ENCODE results near the gene ARHGAP32. TPM values are rescaled to one million over a fixed set of nuclear protein-coding genes. Genes with fewer than 3 reads are reported as not detected.

ARHGAP32 gene
- polyA plus RNA-seq (2012; ENCODE audit: insufficient read depth, insufficient read length, low read depth) = 0.54 TPM

DNA sequence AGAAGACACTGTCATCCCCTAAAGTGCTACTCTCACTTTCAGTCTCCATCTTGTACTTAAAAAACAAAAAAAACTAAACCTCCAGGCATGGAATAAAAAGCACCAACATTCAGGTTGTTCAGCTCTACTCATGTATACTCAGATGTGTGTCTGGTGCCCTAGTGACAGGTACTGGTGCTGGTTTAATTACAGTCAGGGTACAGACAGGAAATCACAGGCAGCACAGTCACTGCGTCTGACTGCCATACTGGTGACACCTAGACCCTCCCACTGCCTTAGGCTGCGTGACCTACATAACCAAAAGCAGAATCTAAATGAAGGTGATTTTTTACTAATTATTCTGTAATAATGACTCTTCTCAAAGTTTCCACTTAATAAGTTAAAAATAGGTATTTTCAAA, at the start of gene ARHGAP32:
TSS of gene ARHGAP32 (minus strand) at position 176 of the 400 bp plus-strand sequence. CDS start at position 49, 127 bp downstream.
- TF ChIP-seq, protein P1, sequence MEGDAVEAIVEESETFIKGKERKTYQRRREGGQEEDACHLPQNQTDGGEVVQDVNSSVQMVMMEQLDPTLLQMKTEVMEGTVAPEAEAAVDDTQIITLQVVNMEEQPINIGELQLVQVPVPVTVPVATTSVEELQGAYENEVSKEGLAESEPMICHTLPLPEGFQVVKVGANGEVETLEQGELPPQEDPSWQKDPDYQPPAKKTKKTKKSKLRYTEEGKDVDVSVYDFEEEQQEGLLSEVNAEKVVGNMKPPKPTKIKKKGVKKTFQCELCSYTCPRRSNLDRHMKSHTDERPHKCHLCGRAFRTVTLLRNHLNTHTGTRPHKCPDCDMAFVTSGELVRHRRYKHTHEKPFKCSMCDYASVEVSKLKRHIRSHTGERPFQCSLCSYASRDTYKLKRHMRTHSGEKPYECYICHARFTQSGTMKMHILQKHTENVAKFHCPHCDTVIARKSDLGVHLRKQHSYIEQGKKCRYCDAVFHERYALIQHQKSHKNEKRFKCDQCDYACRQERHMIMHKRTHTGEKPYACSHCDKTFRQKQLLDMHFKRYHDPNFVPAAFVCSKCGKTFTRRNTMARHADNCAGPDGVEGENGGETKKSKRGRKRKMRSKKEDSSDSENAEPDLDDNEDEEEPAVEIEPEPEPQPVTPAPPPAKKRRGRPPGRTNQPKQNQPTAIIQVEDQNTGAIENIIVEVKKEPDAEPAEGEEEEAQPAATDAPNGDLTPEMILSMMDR (IDR thresholded peaks at IDR 0.05; ENCODE audit: low read depth, low read length) = no peak

DNA sequence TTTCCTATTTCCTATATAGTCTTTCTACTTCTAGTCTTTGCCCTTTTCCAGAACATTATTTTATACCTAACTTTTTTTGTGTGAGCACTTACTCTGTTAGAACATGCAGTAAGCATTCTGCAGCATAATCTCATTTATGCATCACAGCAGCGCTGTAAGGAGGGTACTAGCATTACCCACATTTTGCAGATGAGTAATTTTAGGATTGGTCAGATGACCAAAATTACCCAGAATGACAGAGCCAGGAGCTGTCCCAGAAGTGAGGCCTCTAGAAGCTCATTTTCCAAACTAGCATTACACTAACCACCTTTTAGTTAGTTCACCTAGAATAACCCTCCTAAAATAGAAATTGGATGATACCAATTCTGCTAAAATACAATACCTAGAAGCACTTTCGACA, 47.1 kb upstream of the ARHGAP32 start:
- H3K9me3 ChIP-seq = no peaks in the 10 kb centered on the region; the same call in 1 of the 2 replicates
- H3K27me3 ChIP-seq = no peaks in the 10 kb centered on the region
- H3K4me3 ChIP-seq (ENCODE audit: low read depth, low read length) = no peak overlapping the region
- H3K4me1 ChIP-seq = no peaks in the 10 kb centered on the region
- no peak for DNase-seq
- no peaks in the 10 kb centered on the region for H3K36me3 ChIP-seq
- TF ChIP-seq, protein P1 (IDR thresholded peaks at IDR 0.05; ENCODE audit: low read depth, low read length) = no peak

More for the DNA sequence above, at the start of gene ARHGAP32:
- DNase-seq = no peak
- no peaks in the 10 kb centered on the region for H3K4me1 ChIP-seq
- H3K9me3 ChIP-seq = no peaks in the 10 kb centered on the region; the same call in 1 of the 2 replicates
- H3K36me3 ChIP-seq = no peaks in the 10 kb centered on the region
- no peaks in the 10 kb centered on the region for H3K27me3 ChIP-seq
- H3K4me3 ChIP-seq (ENCODE audit: low read depth, low read length) = no peak within 1 kb of the TSS

DNA sequence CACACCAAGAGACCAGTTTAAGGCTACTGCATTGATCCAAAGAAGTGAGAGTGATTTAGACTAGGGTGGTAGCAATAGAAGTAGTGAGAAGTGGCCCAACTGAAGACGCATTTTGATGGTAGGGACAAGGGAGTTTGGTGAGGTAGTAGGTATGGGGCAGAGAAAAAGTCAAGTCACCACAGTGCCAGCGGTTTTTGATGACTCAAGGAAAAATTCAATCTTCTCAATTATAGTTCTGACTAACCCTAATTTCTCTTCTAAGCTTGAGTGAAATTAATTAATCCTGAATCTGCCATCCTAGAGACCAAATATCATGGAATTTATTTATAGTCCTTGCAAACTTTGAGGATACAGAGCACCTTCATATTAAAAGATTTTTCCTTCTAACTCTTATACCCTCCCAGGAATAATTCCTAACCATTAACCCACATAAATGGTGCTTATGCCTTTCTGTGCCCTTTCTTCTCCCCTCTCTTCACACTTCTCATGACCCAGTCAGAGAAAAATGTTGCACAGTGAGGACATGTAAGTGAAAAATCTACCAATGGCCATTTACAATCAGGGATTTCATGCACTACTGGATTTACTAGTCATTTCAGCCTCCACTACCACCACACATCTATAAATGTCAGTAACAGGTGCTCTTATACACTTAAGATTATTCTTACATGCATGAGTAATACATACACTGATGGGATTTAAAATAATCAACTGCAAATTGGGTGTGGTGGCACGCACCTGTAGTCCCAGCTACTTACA, 45.9 kb upstream of the ARHGAP32 start:
- TF ChIP-seq, protein P1 (IDR thresholded peaks at IDR 0.05; ENCODE audit: low read depth, low read length) = no peak
- Histone ChIP-seq H3K9me3 (no peaks in the 10 kb centered on the region; the same call in 1 of the 2 replicates), H3K4me3 (ENCODE audit: low read depth, low read length) (no peak overlapping the region), H3K4me1 (no peaks in the 10 kb centered on the region), H3K36me3 (no peaks in the 10 kb centered on the region), H3K27me3 (no peaks in the 10 kb centered on the region)
- no peak for DNase-seq

DNA sequence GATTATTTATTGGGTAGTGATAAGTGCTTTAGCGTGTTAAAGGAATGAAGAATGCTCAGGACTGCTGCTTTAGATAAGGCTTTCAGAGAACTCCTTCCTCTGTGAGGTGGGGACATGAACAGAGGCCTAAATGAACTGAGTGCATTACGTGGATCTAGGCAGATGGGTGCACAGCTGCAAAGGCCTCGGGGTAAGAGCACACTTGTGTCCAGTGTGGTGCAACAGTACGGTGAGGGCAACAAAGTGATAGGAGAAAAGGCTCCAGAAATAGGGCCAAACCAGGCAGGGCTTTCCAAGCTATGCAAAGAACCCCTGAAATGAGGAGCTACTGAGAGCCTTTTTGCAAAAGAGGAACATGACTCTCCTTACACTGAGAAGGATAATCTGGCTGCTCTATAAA, 45.3 kb upstream of the ARHGAP32 start:
- Histone ChIP-seq H3K27me3 (no peaks in the 10 kb centered on the region), H3K4me1 (no peaks in the 10 kb centered on the region), H3K4me3 (ENCODE audit: low read depth, low read length) (no peak overlapping the region), H3K36me3 (no peaks in the 10 kb centered on the region), H3K9me3 (no peaks in the 10 kb centered on the region; the same call in 1 of the 2 replicates)
- no peak for DNase-seq
- TF ChIP-seq, protein P1 (IDR thresholded peaks at IDR 0.05; ENCODE audit: low read depth, low read length) = no peak

DNA sequence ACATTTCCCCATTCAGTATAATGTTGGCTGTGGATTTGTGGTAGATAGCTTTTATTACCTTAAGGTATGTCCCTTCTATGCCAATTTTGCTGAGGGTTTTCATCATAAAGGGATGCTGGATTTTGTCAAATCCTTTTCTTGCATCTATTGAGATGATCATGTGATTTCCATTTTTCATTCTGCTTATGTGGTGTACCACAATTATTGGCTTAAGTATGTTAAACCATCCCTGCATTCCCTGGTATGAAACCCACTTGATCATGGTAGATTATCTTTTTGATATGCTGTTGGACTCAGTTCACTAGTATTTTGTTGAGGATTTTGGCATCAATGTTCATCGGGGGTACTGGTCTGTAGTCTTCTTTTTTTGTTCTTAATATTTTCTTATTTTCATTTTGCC, 44.7 kb upstream of the ARHGAP32 start:
- TF ChIP-seq, protein P1 (IDR thresholded peaks at IDR 0.05; ENCODE audit: low read depth, low read length) = no peak
- H3K36me3 ChIP-seq = no peaks in the 10 kb centered on the region
- no peaks in the 10 kb centered on the region for H3K9me3 ChIP-seq
- no peak overlapping the region for H3K4me3 ChIP-seq (ENCODE audit: low read depth, low read length)
- DNase-seq = no peak
- no peaks in the 10 kb centered on the region for H3K27me3 ChIP-seq
- H3K4me1 ChIP-seq = no peaks in the 10 kb centered on the region

DNA sequence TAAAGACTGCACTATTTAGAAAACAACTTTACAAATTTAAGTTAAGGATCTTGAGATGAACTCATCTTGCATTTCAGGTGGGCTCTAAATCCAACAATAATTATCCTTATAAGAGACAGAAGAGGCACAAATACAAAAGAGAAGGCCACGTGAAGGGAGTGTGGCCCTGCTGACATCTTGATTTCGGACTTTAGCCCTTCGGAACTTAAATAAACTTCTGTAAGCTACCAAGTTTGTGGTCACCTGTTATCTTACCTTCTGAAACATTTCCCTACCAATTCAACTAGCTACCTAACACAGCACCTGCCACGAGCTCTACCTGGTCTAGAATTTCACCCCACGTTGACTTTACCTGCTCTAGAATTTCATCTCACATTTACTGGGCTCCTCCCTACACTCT, 42.9 kb upstream of the ARHGAP32 start:
- Histone ChIP-seq H3K36me3 (no peaks in the 10 kb centered on the region), H3K4me3 (ENCODE audit: low read depth, low read length) (no peak overlapping the region), H3K9me3 (no peaks in the 10 kb centered on the region), H3K4me1 (no peaks in the 10 kb centered on the region), H3K27me3 (no peaks in the 10 kb centered on the region)
- DNase-seq = no peak
- TF ChIP-seq, protein P1 (IDR thresholded peaks at IDR 0.05; ENCODE audit: low read depth, low read length) = no peak

Data from BE2C (cell line).